ENCODE results near the gene KRTAP5-6. TPM values are rescaled to one million over a fixed set of nuclear protein-coding genes. Genes with fewer than 3 reads are reported as not detected.

KRTAP5-6 gene
- total RNA-seq, 4 donors from 2014 or later = not detected

- no peaks in the 10 kb centered on the region for H3K27me3 ChIP-seq
- intact Hi-C loops (cut with DNase I; ENCODE audit: low total_unique reads) = no loop called here
- DNase-seq = no peak
Observed at GRCh38 chr11:1714908-1715885, 18.2 kb downstream of the KRTAP5-6 start.

DNA sequence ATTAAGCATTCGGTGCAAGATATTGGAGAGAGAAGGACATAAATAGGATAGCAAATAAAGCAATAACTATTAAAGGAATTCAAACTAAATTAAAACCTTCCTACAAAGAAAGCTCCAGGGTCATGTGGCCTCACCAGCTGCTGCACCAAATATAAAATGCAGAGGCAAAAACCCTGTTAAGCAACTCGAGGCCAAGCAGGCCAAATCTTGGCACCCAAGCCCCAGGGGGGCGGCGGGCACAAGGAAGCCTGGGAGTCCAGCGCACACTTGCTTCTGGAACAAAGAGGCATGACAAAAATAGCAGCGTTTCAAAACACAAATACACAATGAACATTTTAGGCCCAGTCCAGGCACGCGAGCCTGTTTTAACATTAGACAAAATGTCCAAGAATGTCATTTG, 20.8 kb downstream of the KRTAP5-6 start:
- intact Hi-C loops (cut with DNase I; ENCODE audit: low total_unique reads) = no loop called here
- Histone ChIP-seq H3K9me3 (no peaks in the 10 kb centered on the region), H3K4me1 (no peaks in the 10 kb centered on the region), H3K27ac (no peak overlapping the region), H3K27me3 (no peaks in the 10 kb centered on the region), H3K36me3 (no peaks in the 10 kb centered on the region), H3K4me3 (no peak overlapping the region)
- TF ChIP-seq POLR2A (IDR thresholded peaks at IDR 0.05) = no peak
- TF ChIP-seq, protein P1, sequence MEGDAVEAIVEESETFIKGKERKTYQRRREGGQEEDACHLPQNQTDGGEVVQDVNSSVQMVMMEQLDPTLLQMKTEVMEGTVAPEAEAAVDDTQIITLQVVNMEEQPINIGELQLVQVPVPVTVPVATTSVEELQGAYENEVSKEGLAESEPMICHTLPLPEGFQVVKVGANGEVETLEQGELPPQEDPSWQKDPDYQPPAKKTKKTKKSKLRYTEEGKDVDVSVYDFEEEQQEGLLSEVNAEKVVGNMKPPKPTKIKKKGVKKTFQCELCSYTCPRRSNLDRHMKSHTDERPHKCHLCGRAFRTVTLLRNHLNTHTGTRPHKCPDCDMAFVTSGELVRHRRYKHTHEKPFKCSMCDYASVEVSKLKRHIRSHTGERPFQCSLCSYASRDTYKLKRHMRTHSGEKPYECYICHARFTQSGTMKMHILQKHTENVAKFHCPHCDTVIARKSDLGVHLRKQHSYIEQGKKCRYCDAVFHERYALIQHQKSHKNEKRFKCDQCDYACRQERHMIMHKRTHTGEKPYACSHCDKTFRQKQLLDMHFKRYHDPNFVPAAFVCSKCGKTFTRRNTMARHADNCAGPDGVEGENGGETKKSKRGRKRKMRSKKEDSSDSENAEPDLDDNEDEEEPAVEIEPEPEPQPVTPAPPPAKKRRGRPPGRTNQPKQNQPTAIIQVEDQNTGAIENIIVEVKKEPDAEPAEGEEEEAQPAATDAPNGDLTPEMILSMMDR (IDR thresholded peaks at IDR 0.05) = no peak
- DNase-seq = no peak

More at GRCh38 chr11:1714908-1715885, 18.2 kb downstream of the KRTAP5-6 start:
- Histone ChIP-seq H3K27ac (no peak overlapping the region), H3K4me1 (no peaks in the 10 kb centered on the region), H3K36me3 (no peaks in the 10 kb centered on the region), H3K9me3 (no peaks in the 10 kb centered on the region), H3K4me3 (no peak overlapping the region)
- TF ChIP-seq, protein P1 (IDR thresholded peaks at IDR 0.05) = no peak
- no peak for TF ChIP-seq POLR2A (IDR thresholded peaks at IDR 0.05)

- H3K9me3 ChIP-seq = no peaks in the 10 kb centered on the region
- no peak for DNase-seq
- H3K36me3 ChIP-seq = no peaks in the 10 kb centered on the region
- intact Hi-C loops (cut with DNase I; ENCODE audit: low total_unique reads) = no loop called here
- TF ChIP-seq POLR2A (IDR thresholded peaks at IDR 0.05) = no peak
- TF ChIP-seq, protein P1 (IDR thresholded peaks at IDR 0.05) = no peak
- H3K27ac ChIP-seq = no peak overlapping the region
- H3K4me1 ChIP-seq = no peaks in the 10 kb centered on the region
- H3K27me3 ChIP-seq = no peaks in the 10 kb centered on the region
- no peak overlapping the region for H3K4me3 ChIP-seq
Observed at GRCh38 chr11:1718326-1718725, 21.3 kb downstream of the KRTAP5-6 start.

DNA sequence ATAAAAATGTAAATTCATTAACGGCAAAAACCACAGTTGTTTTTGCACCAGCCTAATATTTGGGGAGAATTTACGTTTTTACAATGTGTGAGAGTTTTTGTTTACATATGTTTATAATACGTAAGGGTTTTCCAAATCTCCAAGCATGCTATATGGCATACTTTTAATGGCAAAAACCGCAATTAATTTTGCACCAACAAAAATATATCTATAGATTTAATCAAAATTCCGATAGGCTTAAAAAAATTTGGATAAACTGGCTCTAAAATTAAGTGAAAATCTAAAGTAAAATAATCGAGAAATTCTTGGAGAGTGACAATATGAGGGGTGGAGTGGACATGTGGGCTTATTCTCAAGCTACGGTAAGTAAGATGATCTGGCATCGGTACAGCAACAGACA, 22.8 kb downstream of the KRTAP5-6 start:
- Histone ChIP-seq H3K27me3 (no peaks in the 10 kb centered on the region), H3K36me3 (no peaks in the 10 kb centered on the region), H3K4me3 (no peak overlapping the region), H3K27ac (no peak overlapping the region), H3K9me3 (no peaks in the 10 kb centered on the region), H3K4me1 (no peaks in the 10 kb centered on the region)
- no peak for DNase-seq
- TF ChIP-seq, protein P1 (IDR thresholded peaks at IDR 0.05) = no peak
- no peak for TF ChIP-seq POLR2A (IDR thresholded peaks at IDR 0.05)
- intact Hi-C loops (cut with DNase I; ENCODE audit: low total_unique reads) = no loop called here

DNA sequence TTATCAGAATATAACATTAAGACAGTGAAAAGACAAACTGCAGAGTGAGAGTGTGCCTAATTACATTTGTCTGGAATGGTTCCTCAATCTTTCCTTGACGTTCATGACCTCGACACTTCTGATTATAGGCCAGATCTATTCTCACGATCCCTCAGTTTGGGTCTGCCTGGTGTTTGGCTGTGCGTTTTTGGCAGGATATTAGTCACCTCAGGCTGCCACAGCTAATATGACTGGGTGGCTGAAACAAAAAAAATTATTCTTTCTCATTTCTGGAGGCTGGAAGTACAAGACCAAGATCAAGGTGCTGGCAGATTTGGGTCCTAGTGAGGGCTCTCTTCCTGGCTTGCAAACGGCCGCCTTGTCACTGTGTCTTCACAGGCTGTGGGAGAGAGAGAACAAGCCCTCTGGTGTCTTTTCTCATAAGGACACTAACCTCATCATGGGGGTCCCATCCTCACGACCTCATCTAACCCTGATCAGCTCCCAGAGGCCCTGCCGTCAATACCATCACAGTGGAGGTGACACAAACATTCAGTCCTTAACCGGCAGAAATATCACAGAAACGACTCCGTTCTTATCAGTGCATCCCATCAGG, 30.2 kb downstream of the KRTAP5-6 start:
- Histone ChIP-seq H3K27ac (no peak overlapping the region), H3K9me3 (no peaks in the 10 kb centered on the region), H3K4me1 (no peaks in the 10 kb centered on the region), H3K4me3 (no peak overlapping the region), H3K36me3 (no peaks in the 10 kb centered on the region), H3K27me3 (no peaks in the 10 kb centered on the region)
- no peak for TF ChIP-seq POLR2A (IDR thresholded peaks at IDR 0.05)
- TF ChIP-seq, protein P1 (IDR thresholded peaks at IDR 0.05) = no peak
- no peak for DNase-seq
- intact Hi-C loops (cut with DNase I; ENCODE audit: low total_unique reads) = no loop called here

Data from uterus (tissue), 4 donors.